ENCODE data around the gene VSIG10L.

DNA sequence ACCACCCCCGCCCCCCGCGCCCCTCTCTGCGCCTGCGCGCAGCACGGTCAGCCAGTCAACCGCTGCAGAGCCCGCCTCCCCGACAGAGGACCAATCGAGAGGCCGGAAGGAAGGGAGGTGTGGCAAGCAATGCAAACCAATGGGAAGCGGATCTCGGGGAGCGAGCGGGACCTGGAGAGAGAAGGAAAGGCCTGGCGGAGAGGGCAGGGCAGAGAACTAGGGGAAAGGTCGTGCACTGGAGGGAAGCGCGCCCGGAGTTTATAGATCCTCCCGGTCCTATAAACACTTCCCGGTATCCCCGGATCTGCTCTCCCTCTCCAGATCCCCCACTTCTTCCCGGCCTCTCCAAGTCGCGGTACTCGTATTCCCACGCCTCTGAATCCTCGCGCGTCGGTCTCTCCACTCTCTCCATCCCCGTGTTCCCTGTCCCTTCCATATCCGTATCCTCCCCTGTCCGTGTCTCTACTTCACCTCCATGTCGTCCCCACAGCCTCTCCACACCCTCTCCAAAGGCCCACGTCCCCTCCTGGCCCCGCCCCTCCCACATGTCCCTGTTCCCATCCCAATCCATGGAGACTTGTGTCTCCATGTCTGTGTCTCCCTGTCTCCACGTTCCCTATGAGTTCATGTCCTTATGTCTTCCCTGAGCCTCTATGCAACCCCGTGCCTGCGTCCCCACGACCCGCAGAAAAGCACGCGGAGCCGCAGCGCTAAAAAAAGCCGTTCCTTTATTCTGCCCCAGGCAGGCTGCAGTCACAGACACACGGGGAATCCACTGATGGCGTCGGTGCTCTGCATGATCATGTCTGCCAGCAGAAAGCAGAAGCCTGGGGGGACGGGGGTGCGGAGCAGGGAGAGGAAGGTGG, 24.7 kb upstream of the VSIG10L start:
- TF ChIP-seq, protein P1, sequence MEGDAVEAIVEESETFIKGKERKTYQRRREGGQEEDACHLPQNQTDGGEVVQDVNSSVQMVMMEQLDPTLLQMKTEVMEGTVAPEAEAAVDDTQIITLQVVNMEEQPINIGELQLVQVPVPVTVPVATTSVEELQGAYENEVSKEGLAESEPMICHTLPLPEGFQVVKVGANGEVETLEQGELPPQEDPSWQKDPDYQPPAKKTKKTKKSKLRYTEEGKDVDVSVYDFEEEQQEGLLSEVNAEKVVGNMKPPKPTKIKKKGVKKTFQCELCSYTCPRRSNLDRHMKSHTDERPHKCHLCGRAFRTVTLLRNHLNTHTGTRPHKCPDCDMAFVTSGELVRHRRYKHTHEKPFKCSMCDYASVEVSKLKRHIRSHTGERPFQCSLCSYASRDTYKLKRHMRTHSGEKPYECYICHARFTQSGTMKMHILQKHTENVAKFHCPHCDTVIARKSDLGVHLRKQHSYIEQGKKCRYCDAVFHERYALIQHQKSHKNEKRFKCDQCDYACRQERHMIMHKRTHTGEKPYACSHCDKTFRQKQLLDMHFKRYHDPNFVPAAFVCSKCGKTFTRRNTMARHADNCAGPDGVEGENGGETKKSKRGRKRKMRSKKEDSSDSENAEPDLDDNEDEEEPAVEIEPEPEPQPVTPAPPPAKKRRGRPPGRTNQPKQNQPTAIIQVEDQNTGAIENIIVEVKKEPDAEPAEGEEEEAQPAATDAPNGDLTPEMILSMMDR (IDR thresholded peaks at IDR 0.05; ENCODE audit: low read length), result no peak
- no peak for TF ChIP-seq EZH2 (IDR thresholded peaks at IDR 0.05; ENCODE audit: borderline replicate concordance, low read length)

Measured in OCI-LY1 (cell line).